Naive B cell (primary cell): ENCODE measurements around the gene BPIFA3. TPM values are rescaled to one million over a fixed set of nuclear protein-coding genes. Genes with fewer than 3 reads are reported as not detected.

Experiments
- ATAC-seq, 2 donors: fragments of 150-1000 bp; cut with Tn5 transposase; 2 replicates each; pipeline ENCODE4 v1.10.0; 2021; ENCODE audit warnings: low read depth in 2 of 2, mild to moderate bottlenecking in 2 of 2, moderate library complexity in 2 of 2
- DNase-seq: peaks from one replicate; pipeline ENCODE4 v3.0.0; 2022
- H3K27ac Mint-ChIP-seq, 6 donors: one replicate each; pipeline ENCODE4 v1.8.0; 2020 to 2022; ENCODE audit warnings: mild to moderate bottlenecking in 6 of 6, mixed read lengths in 6 of 6, moderate library complexity in 5 of 6, inconsistent platforms in 2 of 6
- H3K27me3 Mint-ChIP-seq, 3 donors: one replicate each; pipeline ENCODE4 v1.8.0; 2021 to 2022; ENCODE audit warnings: mixed read lengths in 3 of 3, mild to moderate bottlenecking in 1 of 3
- H3K36me3 Mint-ChIP-seq, 2 donors: one replicate each; pipeline ENCODE4 v1.8.0; 2020 to 2022; ENCODE audit warnings: mixed read lengths in 2 of 2, inconsistent platforms in 1 of 2, mild to moderate bottlenecking in 1 of 2
- H3K4me1 Mint-ChIP-seq, 3 donors: one replicate each; pipeline ENCODE4 v1.8.0; 2020 to 2022; ENCODE audit warnings: mixed read lengths in 3 of 3, inconsistent platforms in 1 of 3, mild to moderate bottlenecking in 1 of 3, moderate library complexity in 1 of 3
- H3K4me3 Mint-ChIP-seq, 8 donors: one replicate each; pipeline ENCODE4 v1.8.0; 2020 to 2022; ENCODE audit warnings: mild to moderate bottlenecking in 8 of 8, mixed read lengths in 8 of 8, moderate library complexity in 8 of 8, inconsistent platforms in 2 of 8
- H3K9me3 Mint-ChIP-seq, 7 donors: one replicate each; pipeline ENCODE4 v1.8.0; 2020 to 2022; ENCODE audit warnings: mixed read lengths in 7 of 7, mild to moderate bottlenecking in 5 of 7, inconsistent platforms in 2 of 7, moderate library complexity in 1 of 7
- polyA plus RNA-seq, 6 donors: library from polyadenylated mRNA; unstranded; fragments of 300-500 nt; fragmentation: Illumina TruSeq; gene quantifications; one replicate each; pipeline ENCODE4 v1.2.3, GENCODE V29; 2021; ENCODE audit warnings: low read depth in 6 of 6

Gene BPIFA3
- polyA plus RNA-seq, 6 donors from 2014 or later = not detected

GRCh38 chr20:33188421-33188820, 28.7 kb upstream of the BPIFA3 start:
- H3K4me3 Mint-ChIP-seq = no peak overlapping the region
- H3K27ac Mint-ChIP-seq = no peak overlapping the region
- H3K4me1 Mint-ChIP-seq = no peaks in the 10 kb centered on the region
- DNase-seq (no peak), ATAC-seq (no peak)
- peaks cover under 1 to 8% (median 3%) of the 10 kb centered on the region in 7 donors for H3K9me3 Mint-ChIP-seq
- H3K27me3 Mint-ChIP-seq = peaks cover 0 to 14% (median 12%) of the 10 kb centered on the region in 3 donors
- peaks cover 1 to 3% of the 10 kb centered on the region in 2 donors for H3K36me3 Mint-ChIP-seq

GRCh38 chr20:33191484-33191883, 25.7 kb upstream of the BPIFA3 start:
- Mint-ChIP-seq H3K9me3 (no peaks in the 10 kb centered on the region), H3K36me3 (no peaks in the 10 kb centered on the region), H3K27ac (no peak overlapping the region), H3K4me3 (no peak overlapping the region), H3K27me3 (peaks cover 11 to 14% (median 14%) of the 10 kb centered on the region in 3 donors), H3K4me1 (no peaks in the 10 kb centered on the region)
- DNase-seq (no peak), ATAC-seq (no peak)

GRCh38 chr20:33191955-33192354, 25.2 kb upstream of the BPIFA3 start:
- Mint-ChIP-seq H3K4me3 (no peak overlapping the region), H3K36me3 (no peaks in the 10 kb centered on the region), H3K27me3 (peaks cover 11 to 14% (median 14%) of the 10 kb centered on the region in 3 donors), H3K4me1 (no peaks in the 10 kb centered on the region), H3K27ac (no peak overlapping the region), H3K9me3 (no peaks in the 10 kb centered on the region)
- ATAC-seq (no peak), DNase-seq (no peak)

- ATAC-seq (no peak), DNase-seq (no peak)
- H3K4me3 Mint-ChIP-seq = no peak overlapping the region
- H3K27ac Mint-ChIP-seq = no peak overlapping the region
- no peaks in the 10 kb centered on the region for H3K36me3 Mint-ChIP-seq
- peaks cover 11 to 15% (median 14%) of the 10 kb centered on the region in 3 donors for H3K27me3 Mint-ChIP-seq
- H3K9me3 Mint-ChIP-seq = no peaks in the 10 kb centered on the region
- H3K4me1 Mint-ChIP-seq = no peaks in the 10 kb centered on the region
Measured at GRCh38 chr20:33192912-33193501, 24.1 kb upstream of the BPIFA3 start.

GRCh38 chr20:33199026-33199425, 18.1 kb upstream of the BPIFA3 start:
- Mint-ChIP-seq H3K4me1 (no peaks in the 10 kb centered on the region), H3K27ac (no peak overlapping the region), H3K9me3 (no peaks in the 10 kb centered on the region), H3K27me3 (peaks cover 8 to 38% (median 33%) of the 10 kb centered on the region in 3 donors), H3K36me3 (no peaks in the 10 kb centered on the region), H3K4me3 (no peak overlapping the region)
- DNase-seq (no peak), ATAC-seq (no peak)

- H3K4me1 Mint-ChIP-seq = no peaks in the 10 kb centered on the region
- no peak for ATAC-seq
Measured at GRCh38 chr20:33202451-33202850, 14.7 kb upstream of the BPIFA3 start.

GRCh38 chr20:33203444-33203843, 13.7 kb upstream of the BPIFA3 start:
- Mint-ChIP-seq H3K27ac (no peak overlapping the region), H3K27me3 (peaks cover 38 to 51% (median 43%) of the 10 kb centered on the region in 3 donors), H3K36me3 (no peaks in the 10 kb centered on the region), H3K4me1 (no peaks in the 10 kb centered on the region), H3K9me3 (peaks cover 0 to 4% (median 0%) of the 10 kb centered on the region in 7 donors), H3K4me3 (no peak overlapping the region)
- no peak for DNase-seq
- ATAC-seq = no peak

More at GRCh38 chr20:33202451-33202850, 14.7 kb upstream of the BPIFA3 start:
- Mint-ChIP-seq H3K27ac (no peak overlapping the region), H3K36me3 (no peaks in the 10 kb centered on the region), H3K27me3 (peaks cover 30 to 49% (median 34%) of the 10 kb centered on the region in 3 donors), H3K4me3 (no peak overlapping the region), H3K9me3 (peaks cover 0 to 2% (median 0%) of the 10 kb centered on the region in 7 donors)
- no peak for DNase-seq

GRCh38 chr20:33209789-33210188, 7.4 kb upstream of the BPIFA3 start:
- Mint-ChIP-seq H3K36me3 (no peaks in the 10 kb centered on the region), H3K9me3 (peaks cover 0 to 4% (median 0%) of the 10 kb centered on the region in 7 donors), H3K27ac (peak overlapping the region in 1 of 6 donors; percentile 53), H3K4me1 (no peaks in the 10 kb centered on the region), H3K27me3 (peaks cover 50 to 67% (median 63%) of the 10 kb centered on the region in 3 donors), H3K4me3 (no peak overlapping the region)
- no peak for DNase-seq
- no peak for ATAC-seq

- ATAC-seq = no peak
- Mint-ChIP-seq H3K9me3 (peaks cover 0 to 4% (median 0%) of the 10 kb centered on the region in 7 donors), H3K36me3 (no peaks in the 10 kb centered on the region), H3K27ac (peak overlapping the region in 1 of 6 donors; percentile 7), H3K4me1 (no peaks in the 10 kb centered on the region), H3K4me3 (no peak overlapping the region), H3K27me3 (peaks cover 49 to 69% (median 68%) of the 10 kb centered on the region in 3 donors)
- DNase-seq = no peak
Measured at GRCh38 chr20:33210371-33210770, 6.8 kb upstream of the BPIFA3 start.

- DNase-seq (no peak), ATAC-seq (no peak)
- H3K4me1 Mint-ChIP-seq = no peaks in the 10 kb centered on the region
- H3K9me3 Mint-ChIP-seq = peaks cover 0 to 4% (median 0%) of the 10 kb centered on the region in 7 donors
- peaks cover 50 to 84% (median 79%) of the 10 kb centered on the region in 3 donors for H3K27me3 Mint-ChIP-seq
- H3K4me3 Mint-ChIP-seq = no peak overlapping the region
- no peak overlapping the region for H3K27ac Mint-ChIP-seq
- no peaks in the 10 kb centered on the region for H3K36me3 Mint-ChIP-seq
Measured at GRCh38 chr20:33211817-33212424, 5.2 kb upstream of the BPIFA3 start.

GRCh38 chr20:33224399-33224798, 7.2 kb downstream of the BPIFA3 start:
- no peak overlapping the region for H3K4me3 Mint-ChIP-seq
- peaks cover 35 to 62% (median 44%) of the 10 kb centered on the region in 3 donors for H3K27me3 Mint-ChIP-seq
- H3K4me1 Mint-ChIP-seq = no peaks in the 10 kb centered on the region
- peaks cover 0 to 4% (median 0%) of the 10 kb centered on the region in 7 donors for H3K9me3 Mint-ChIP-seq
- no peak overlapping the region for H3K27ac Mint-ChIP-seq
- DNase-seq (no peak), ATAC-seq (no peak)
- H3K36me3 Mint-ChIP-seq = peaks cover 0 to 8% of the 10 kb centered on the region in 2 donors

GRCh38 chr20:33229843-33230242, 12.7 kb downstream of the BPIFA3 start:
- Mint-ChIP-seq H3K4me3 (no peak overlapping the region), H3K27me3 (peaks cover 40 to 60% (median 60%) of the 10 kb centered on the region in 3 donors), H3K4me1 (no peaks in the 10 kb centered on the region), H3K27ac (no peak overlapping the region), H3K36me3 (peaks cover 0 to 8% of the 10 kb centered on the region in 2 donors), H3K9me3 (peaks cover 0 to 4% (median 0%) of the 10 kb centered on the region in 7 donors)
- no peak for DNase-seq
- no peak for ATAC-seq

- peaks cover 30 to 48% (median 46%) of the 10 kb centered on the region in 3 donors for H3K27me3 Mint-ChIP-seq
- no peak overlapping the region for H3K4me3 Mint-ChIP-seq
- H3K9me3 Mint-ChIP-seq = no peaks in the 10 kb centered on the region
- H3K36me3 Mint-ChIP-seq = no peaks in the 10 kb centered on the region
- no peak for ATAC-seq
- no peak for DNase-seq
- no peak overlapping the region for H3K27ac Mint-ChIP-seq
- H3K4me1 Mint-ChIP-seq = no peaks in the 10 kb centered on the region
Measured at GRCh38 chr20:33231237-33231636, 14.1 kb downstream of the BPIFA3 start.

- Mint-ChIP-seq H3K4me1 (no peaks in the 10 kb centered on the region), H3K27ac (no peak overlapping the region), H3K36me3 (no peaks in the 10 kb centered on the region), H3K9me3 (no peaks in the 10 kb centered on the region), H3K4me3 (no peak overlapping the region), H3K27me3 (peaks cover 26 to 41% (median 38%) of the 10 kb centered on the region in 3 donors)
- ATAC-seq (no peak), DNase-seq (no peak)
Measured at GRCh38 chr20:33232486-33233072, 15.4 kb downstream of the BPIFA3 start.
